HepG2 (cell line): ENCODE data around the gene RAB8A.

Experiments used
- BORCS8-MEF2B ChIP-seq: sonication (generic); formaldehyde crosslinking; IDR thresholded peaks from 2 replicates; pipeline ENCODE4 v1.8.0; 2022; ENCODE audit warnings: mild to moderate bottlenecking, missing genetic modification reagents
- KDM5A ChIP-seq: fragments of 200-600 bp; sonication (generic); IDR thresholded peaks from 2 replicates; pipeline ENCODE4 v1.7.0; 2018; ENCODE audit warnings: antibody characterized with exemption, mild to moderate bottlenecking, low read length, borderline replicate concordance
- ZNF367 ChIP-seq: sonication (generic); formaldehyde crosslinking; IDR thresholded peaks from 2 replicates; pipeline ENCODE4 v1.4.0; 2020; ENCODE audit warnings: missing genetic modification reagents, borderline replicate concordance
- TF ChIP-seq, protein P1 (sequence below): sonication (generic); formaldehyde crosslinking; IDR thresholded peaks from 2 replicates; pipeline ENCODE4 v1.5.0; 2020; ENCODE audit warnings: mild to moderate bottlenecking, missing genetic modification reagents, moderate library complexity
- TF ChIP-seq, protein P2 (sequence below): fragments of 450-650 bp; IDR thresholded peaks from 2 replicates; pipeline ENCODE4 v1.6.1; 2017; ENCODE audit warnings: mild to moderate bottlenecking

DNA sequence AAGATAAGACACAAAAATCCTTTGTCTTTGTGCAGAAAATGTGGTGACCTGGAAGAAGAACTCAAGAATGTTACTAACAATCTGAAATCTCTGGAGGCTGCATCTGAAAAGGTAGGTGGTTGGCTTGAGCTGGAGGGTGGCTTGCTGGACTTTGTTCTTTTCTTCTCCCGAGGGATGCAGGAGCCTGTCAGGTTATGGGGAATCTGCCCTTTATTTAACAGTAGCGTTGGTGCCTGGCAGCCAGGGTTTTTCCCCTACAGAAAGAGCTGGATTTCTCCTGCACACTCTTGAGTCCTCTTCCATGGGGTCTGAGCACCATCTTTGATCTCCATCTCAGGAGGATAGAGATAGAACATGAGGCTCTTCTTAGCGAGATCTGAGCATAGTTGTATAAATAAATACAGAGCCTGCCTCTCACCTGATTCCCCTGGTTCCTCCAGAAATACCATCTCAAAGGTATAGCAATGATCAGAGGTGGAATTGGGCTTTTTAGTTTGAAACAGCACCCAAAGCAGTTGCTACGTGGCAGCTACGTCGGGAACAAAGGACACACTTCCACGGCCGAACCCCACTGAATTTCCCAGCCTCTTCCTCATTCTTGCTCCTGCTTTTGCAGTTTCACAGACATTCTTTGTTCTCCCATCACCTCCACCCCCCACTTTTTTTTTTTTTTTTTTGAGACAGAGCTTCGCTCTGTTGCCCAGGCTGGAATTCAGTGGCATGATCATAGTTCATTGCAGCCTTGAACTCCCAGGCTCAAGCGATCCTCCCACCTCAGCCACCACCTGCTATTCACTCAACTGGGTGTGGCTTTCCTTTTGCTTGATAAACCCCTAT is 22.5 kb upstream of the RAB8A start:
- TF ChIP-seq BORCS8-MEF2B (CRISPR knock-in tag) (no peak), KDM5A (no peak), ZNF367 (CRISPR knock-in tag) (no peak)
- TF ChIP-seq, protein P1, sequence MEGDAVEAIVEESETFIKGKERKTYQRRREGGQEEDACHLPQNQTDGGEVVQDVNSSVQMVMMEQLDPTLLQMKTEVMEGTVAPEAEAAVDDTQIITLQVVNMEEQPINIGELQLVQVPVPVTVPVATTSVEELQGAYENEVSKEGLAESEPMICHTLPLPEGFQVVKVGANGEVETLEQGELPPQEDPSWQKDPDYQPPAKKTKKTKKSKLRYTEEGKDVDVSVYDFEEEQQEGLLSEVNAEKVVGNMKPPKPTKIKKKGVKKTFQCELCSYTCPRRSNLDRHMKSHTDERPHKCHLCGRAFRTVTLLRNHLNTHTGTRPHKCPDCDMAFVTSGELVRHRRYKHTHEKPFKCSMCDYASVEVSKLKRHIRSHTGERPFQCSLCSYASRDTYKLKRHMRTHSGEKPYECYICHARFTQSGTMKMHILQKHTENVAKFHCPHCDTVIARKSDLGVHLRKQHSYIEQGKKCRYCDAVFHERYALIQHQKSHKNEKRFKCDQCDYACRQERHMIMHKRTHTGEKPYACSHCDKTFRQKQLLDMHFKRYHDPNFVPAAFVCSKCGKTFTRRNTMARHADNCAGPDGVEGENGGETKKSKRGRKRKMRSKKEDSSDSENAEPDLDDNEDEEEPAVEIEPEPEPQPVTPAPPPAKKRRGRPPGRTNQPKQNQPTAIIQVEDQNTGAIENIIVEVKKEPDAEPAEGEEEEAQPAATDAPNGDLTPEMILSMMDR (CRISPR knock-in tag) = no peak
- TF ChIP-seq, protein P2, sequence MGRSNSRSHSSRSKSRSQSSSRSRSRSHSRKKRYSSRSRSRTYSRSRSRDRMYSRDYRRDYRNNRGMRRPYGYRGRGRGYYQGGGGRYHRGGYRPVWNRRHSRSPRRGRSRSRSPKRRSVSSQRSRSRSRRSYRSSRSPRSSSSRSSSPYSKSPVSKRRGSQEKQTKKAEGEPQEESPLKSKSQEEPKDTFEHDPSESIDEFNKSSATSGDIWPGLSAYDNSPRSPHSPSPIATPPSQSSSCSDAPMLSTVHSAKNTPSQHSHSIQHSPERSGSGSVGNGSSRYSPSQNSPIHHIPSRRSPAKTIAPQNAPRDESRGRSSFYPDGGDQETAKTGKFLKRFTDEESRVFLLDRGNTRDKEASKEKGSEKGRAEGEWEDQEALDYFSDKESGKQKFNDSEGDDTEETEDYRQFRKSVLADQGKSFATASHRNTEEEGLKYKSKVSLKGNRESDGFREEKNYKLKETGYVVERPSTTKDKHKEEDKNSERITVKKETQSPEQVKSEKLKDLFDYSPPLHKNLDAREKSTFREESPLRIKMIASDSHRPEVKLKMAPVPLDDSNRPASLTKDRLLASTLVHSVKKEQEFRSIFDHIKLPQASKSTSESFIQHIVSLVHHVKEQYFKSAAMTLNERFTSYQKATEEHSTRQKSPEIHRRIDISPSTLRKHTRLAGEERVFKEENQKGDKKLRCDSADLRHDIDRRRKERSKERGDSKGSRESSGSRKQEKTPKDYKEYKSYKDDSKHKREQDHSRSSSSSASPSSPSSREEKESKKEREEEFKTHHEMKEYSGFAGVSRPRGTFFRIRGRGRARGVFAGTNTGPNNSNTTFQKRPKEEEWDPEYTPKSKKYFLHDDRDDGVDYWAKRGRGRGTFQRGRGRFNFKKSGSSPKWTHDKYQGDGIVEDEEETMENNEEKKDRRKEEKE = no peak
